Suprapubic skin (tissue), 4 donors: Measurements from ENCODE around the gene STK32B. TPM values are rescaled to one million over a fixed set of nuclear protein-coding genes. Genes with fewer than 3 reads are reported as not detected.

Source experiments
- DNase-seq, 2 donors: peaks; one replicate each; pipeline ENCODE4 v3.0.0-alpha.2; 2019; ENCODE audit warnings: low spot score in 2 of 2
- H3K27ac ChIP-seq: fragments of 200-600 bp; sonication (generic); one replicate; pipeline ENCODE4 v1.5.1; 2019
- H3K27me3 ChIP-seq: fragments of 200-600 bp; sonication (generic); one replicate; pipeline ENCODE4 v1.5.1; 2019
- H3K36me3 ChIP-seq: fragments of 200-600 bp; sonication (generic); one replicate; pipeline ENCODE4 v1.5.1; 2019
- H3K4me1 ChIP-seq: fragments of 200-600 bp; sonication (generic); one replicate; pipeline ENCODE4 v1.5.1; 2019
- H3K4me3 ChIP-seq: fragments of 200-600 bp; sonication (generic); one replicate; pipeline ENCODE4 v1.5.1; 2019; ENCODE audit warnings: mild to moderate bottlenecking
- H3K9me3 ChIP-seq: fragments of 200-600 bp; sonication (generic); one replicate; pipeline ENCODE4 v1.5.1; 2019
- EP300 ChIP-seq: sonication (generic); formaldehyde crosslinking; IDR thresholded peaks from one replicate; pipeline ENCODE4 v1.6.1; 2017; ENCODE audit warnings: antibody characterized with exemption
- POLR2A ChIP-seq, 2 donors: fragments of 450-650 bp; IDR thresholded peaks; one replicate each; pipeline ENCODE4 v1.6.1; 2017; ENCODE audit warnings: antibody characterized with exemption in 2 of 2, mild to moderate bottlenecking in 2 of 2, moderate library complexity in 2 of 2
- POLR2AphosphoS5 ChIP-seq, 3 donors: sonication (generic); formaldehyde crosslinking; IDR thresholded peaks; one replicate each; pipeline ENCODE4 v1.6.1; 2017; ENCODE audit warnings: antibody characterized with exemption in 3 of 3
- WGBS: methylation state at CpG from one replicate; pipeline ENCODE4 v1.1.5; 2018; 5-methylcytosine and 5-hydroxymethylcytosine counted together
- total RNA-seq, 4 donors: library from RNA; depleted of rRNA; stranded (reverse); fragments of >200 nt; gene quantifications; one replicate each; pipeline ENCODE4 v1.1.0, GENCODE V29; 2016
- TF ChIP-seq, protein P1 (sequence below), 2 donors: fragments of 200-600 bp in 1 of 2; fragments of 450-650 bp in 1 of 2; sonication (generic) in 1 of 2; IDR thresholded peaks; one replicate each; pipeline ENCODE4 v1.5.1; 2016 to 2019; ENCODE audit warnings: antibody characterized with exemption in 2 of 2, mild to moderate bottlenecking in 1 of 2, moderate library complexity in 1 of 2

Gene STK32B
- total RNA-seq, 4 donors from 2014 or later: 0.76 to 2.2 (median 1.2) TPM

DNA sequence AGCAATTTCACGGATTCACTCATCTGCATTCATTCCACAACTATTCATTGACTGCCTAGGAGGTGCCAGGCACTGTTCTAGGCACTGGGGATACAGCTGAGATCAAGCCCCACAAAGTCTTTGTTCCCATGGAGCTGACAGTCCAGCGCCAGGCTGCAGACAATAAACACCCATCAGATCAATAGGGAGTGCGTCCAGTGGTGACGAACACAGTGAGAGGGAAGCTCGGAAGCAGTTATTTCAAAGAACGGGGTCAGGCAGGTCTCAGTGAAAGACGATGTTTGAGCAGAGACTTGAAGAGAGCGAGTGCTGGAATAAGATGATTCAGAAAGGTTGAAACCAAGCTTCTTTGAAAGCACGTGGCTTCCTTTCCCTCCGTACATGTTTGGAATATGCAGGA lies 489.9 kb downstream of the STK32B start:
- no peak for DNase-seq
- no peaks in the 10 kb centered on the region for H3K27me3 ChIP-seq
- no peak overlapping the region for H3K4me3 ChIP-seq
- TF ChIP-seq, protein P1, sequence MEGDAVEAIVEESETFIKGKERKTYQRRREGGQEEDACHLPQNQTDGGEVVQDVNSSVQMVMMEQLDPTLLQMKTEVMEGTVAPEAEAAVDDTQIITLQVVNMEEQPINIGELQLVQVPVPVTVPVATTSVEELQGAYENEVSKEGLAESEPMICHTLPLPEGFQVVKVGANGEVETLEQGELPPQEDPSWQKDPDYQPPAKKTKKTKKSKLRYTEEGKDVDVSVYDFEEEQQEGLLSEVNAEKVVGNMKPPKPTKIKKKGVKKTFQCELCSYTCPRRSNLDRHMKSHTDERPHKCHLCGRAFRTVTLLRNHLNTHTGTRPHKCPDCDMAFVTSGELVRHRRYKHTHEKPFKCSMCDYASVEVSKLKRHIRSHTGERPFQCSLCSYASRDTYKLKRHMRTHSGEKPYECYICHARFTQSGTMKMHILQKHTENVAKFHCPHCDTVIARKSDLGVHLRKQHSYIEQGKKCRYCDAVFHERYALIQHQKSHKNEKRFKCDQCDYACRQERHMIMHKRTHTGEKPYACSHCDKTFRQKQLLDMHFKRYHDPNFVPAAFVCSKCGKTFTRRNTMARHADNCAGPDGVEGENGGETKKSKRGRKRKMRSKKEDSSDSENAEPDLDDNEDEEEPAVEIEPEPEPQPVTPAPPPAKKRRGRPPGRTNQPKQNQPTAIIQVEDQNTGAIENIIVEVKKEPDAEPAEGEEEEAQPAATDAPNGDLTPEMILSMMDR (IDR thresholded peaks at IDR 0.05): no peak
- TF ChIP-seq EP300 (no peak), POLR2AphosphoS5 (IDR thresholded peaks at IDR 0.05) (no peak), POLR2A (IDR thresholded peaks at IDR 0.05) (no peak)
- no peak overlapping the region for H3K27ac ChIP-seq
- 89% methylated on average over 10 of the region's 10 CpGs for WGBS
- no peaks in the 10 kb centered on the region for H3K9me3 ChIP-seq
- no peaks in the 10 kb centered on the region for H3K36me3 ChIP-seq
- H3K4me1 ChIP-seq: no peaks in the 10 kb centered on the region

GRCh38 chr4:5543681-5544080 lies 492.4 kb downstream of the STK32B start:
- no peaks in the 10 kb centered on the region for H3K36me3 ChIP-seq
- H3K9me3 ChIP-seq: no peaks in the 10 kb centered on the region
- no peaks in the 10 kb centered on the region for H3K27me3 ChIP-seq
- TF ChIP-seq POLR2AphosphoS5 (IDR thresholded peaks at IDR 0.05): no peak
- TF ChIP-seq EP300: no peak
- no peak for TF ChIP-seq POLR2A (IDR thresholded peaks at IDR 0.05)
- TF ChIP-seq, protein P1 (IDR thresholded peaks at IDR 0.05): no peak
- 93% methylated on average over 8 of the region's 8 CpGs for WGBS
- no peak for DNase-seq
- H3K4me1 ChIP-seq: no peaks in the 10 kb centered on the region
- H3K27ac ChIP-seq: no peak overlapping the region
- H3K4me3 ChIP-seq: no peak overlapping the region

DNA sequence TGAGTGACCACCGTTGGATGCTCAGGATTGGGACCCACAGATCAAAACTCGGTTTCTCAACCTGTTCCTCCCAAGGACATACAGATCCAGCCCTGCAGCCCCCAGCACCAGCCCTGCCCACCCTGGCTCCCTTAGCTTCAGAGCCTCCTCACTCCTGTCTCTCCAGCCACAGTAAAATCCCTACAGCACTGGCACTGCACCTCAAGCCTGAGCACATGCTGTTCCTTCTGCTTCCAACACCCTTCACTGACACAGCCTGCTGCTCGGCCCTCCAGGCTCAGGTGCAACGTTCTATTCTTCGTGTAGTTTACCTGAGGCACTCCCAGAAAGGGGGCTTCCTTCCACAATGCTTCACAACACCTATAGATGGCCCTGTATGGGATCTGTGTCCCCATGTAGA lies 493.5 kb downstream of the STK32B start:
- WGBS: 57% methylated on average over 5 of the region's 5 CpGs
- no peak for DNase-seq
- Histone ChIP-seq H3K9me3 (no peaks in the 10 kb centered on the region), H3K4me3 (no peak overlapping the region), H3K27me3 (no peaks in the 10 kb centered on the region), H3K36me3 (no peaks in the 10 kb centered on the region), H3K27ac (no peak overlapping the region), H3K4me1 (no peaks in the 10 kb centered on the region)
- TF ChIP-seq, protein P1 (IDR thresholded peaks at IDR 0.05): no peak
- TF ChIP-seq POLR2AphosphoS5 (IDR thresholded peaks at IDR 0.05) (no peak), POLR2A (IDR thresholded peaks at IDR 0.05) (no peak), EP300 (no peak)

DNA sequence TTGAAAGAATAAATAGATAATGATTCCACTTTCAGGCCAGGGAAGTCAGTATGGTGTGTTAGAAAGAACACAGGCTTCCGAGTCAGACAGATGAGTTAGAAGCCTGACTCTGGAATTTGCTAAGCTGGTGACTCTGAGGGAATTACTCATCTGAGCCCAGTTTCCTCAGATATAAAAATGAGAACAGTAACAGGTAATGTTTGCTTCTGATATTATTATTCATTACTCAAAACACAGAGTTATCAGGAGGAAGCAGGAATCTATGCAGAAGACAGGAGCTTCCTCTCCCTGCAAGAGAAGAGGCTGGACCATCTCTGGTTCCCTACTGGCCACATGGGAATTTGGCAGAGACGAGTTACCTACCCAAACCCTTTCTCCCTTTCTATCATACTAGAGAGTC lies 494.0 kb downstream of the STK32B start:
- H3K27me3 ChIP-seq: no peaks in the 10 kb centered on the region
- no peaks in the 10 kb centered on the region for H3K4me1 ChIP-seq
- no peak overlapping the region for H3K4me3 ChIP-seq
- DNase-seq: no peak
- no peak overlapping the region for H3K27ac ChIP-seq
- H3K9me3 ChIP-seq: no peaks in the 10 kb centered on the region
- H3K36me3 ChIP-seq: peaks cover 4% of the 10 kb centered on the region
- TF ChIP-seq POLR2A (IDR thresholded peaks at IDR 0.05) (no peak), EP300 (no peak)
- WGBS: 64% methylated on average over 2 of the region's 2 CpGs

DNA sequence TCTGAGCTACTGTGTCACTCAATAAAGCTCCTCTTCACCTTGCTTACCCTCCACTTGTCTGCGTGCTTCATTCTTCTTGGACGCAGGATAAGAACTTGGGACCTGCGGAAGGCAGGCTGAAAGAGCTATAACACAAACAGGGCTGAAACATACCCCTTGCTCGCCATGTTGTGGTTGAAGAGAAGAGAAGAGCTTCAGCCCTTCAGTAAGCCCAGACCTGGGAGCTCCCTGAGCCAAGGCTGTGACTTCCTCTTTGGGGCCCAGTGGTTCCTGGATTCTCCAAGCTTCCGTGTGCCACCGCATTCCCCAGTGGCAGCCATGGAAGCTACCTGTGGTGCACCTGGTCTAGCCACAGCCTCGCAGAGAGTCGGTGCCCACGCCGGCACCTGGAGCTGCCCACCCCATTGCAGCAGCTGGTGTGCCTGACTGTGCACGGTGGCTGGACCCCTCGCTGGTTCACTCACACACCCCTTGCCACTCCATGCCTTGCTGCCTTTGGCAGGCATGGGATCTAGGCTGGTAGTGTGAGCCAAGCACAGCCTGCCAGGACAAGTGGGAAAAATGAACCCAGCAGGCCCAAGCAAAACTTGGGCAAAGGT lies 496.5 kb downstream of the STK32B start:
- no peaks in the 10 kb centered on the region for H3K27me3 ChIP-seq
- no peak for TF ChIP-seq POLR2AphosphoS5 (IDR thresholded peaks at IDR 0.05)
- TF ChIP-seq, protein P1 (IDR thresholded peaks at IDR 0.05): no peak
- no peak for TF ChIP-seq POLR2A (IDR thresholded peaks at IDR 0.05)
- TF ChIP-seq EP300: no peak
- H3K4me1 ChIP-seq: no peaks in the 10 kb centered on the region
- H3K27ac ChIP-seq: no peak overlapping the region
- H3K4me3 ChIP-seq: no peak overlapping the region
- no peak for DNase-seq
- peaks cover 15% of the 10 kb centered on the region for H3K36me3 ChIP-seq
- 95% methylated on average over 12 of the region's 12 CpGs for WGBS
- no peaks in the 10 kb centered on the region for H3K9me3 ChIP-seq

Other genes with a start within 250 kb of the STK32B start
- 1 to 10 TPM; 2.0 to 7.2 (median 4.9) TPM for gene MSX1, start 191.8 kb upstream of the STK32B start, total RNA-seq
- under 1 TPM in 1 of 4 donors, not detected in 3; 0.68 TPM for gene CYTL1, start 32.0 kb upstream of the STK32B start, total RNA-seq